ENCODE data around the gene GPR108. TPM values are rescaled to one million over a fixed set of nuclear protein-coding genes. Genes with fewer than 3 reads are reported as not detected.

GPR108 gene
- total and polyA plus RNA-seq, 2 of the 8 experiments (the other 6 are each of a cell fraction or from before 2014, with no cell fraction given) = 34.9 to 46.0 TPM

- no peak for TF ChIP-seq SIRT6 (IDR thresholded peaks at IDR 0.05; ENCODE audit: low read length)
- no peak for TF ChIP-seq MAX (IDR thresholded peaks at IDR 0.05)
- TF ChIP-seq BCL11A (IDR thresholded peaks at IDR 0.05; ENCODE audit: low read depth in 2 of 2, low read length in 2 of 2) = no peak
- TF ChIP-seq KDM5A (IDR thresholded peaks at IDR 0.05; ENCODE audit: low read length) = no peak
- TF ChIP-seq ATF3 (IDR thresholded peaks at IDR 0.05; ENCODE audit: insufficient read depth, low read depth, low read length) = no peak
- TF ChIP-seq POU5F1 (IDR thresholded peaks at IDR 0.05; ENCODE audit: low read depth, low read length) = no peak
- no peak for TF ChIP-seq TAF1 (IDR thresholded peaks at IDR 0.05; ENCODE audit: low read depth, low read length)
- TF ChIP-seq RBBP5 (IDR thresholded peaks at IDR 0.05; ENCODE audit: borderline replicate concordance, low read depth, low read length) = no peak
- TF ChIP-seq FOSL1 (IDR thresholded peaks at IDR 0.05; ENCODE audit: insufficient read depth, low read depth, low read length) = no peak
- no peak for TF ChIP-seq CTBP2 (IDR thresholded peaks at IDR 0.05; ENCODE audit: borderline replicate concordance, insufficient read depth, insufficient read length, low read length)
Observed at GRCh38 chr19:6772866-6773322, 35.5 kb upstream of the GPR108 start (continued).
